HepG2 (cell line): ENCODE measurements around the gene JPT2.

Experiments
- CREM ChIP-seq, 2 experiments: sonication (generic) in 1 of 2; formaldehyde crosslinking in 1 of 2; IDR thresholded peaks; 2 replicates each; pipeline versions ENCODE4 v1.4.0 to v1.6.1; 2016 to 2020; ENCODE audit warnings: antibody characterized with exemption in 1 of 2, mild to moderate bottlenecking in 1 of 2, missing genetic modification reagents in 1 of 2
- KDM5A ChIP-seq: fragments of 200-600 bp; sonication (generic); IDR thresholded peaks from 2 replicates; pipeline ENCODE4 v1.7.0; 2018; ENCODE audit warnings: antibody characterized with exemption, mild to moderate bottlenecking, low read length, borderline replicate concordance
- MIXL1 ChIP-seq: IDR thresholded peaks from 2 replicates; pipeline ENCODE4 v1.6.1; 2016
- RFX5 ChIP-seq: IDR thresholded peaks from 2 replicates; pipeline ENCODE4 v1.6.1; 2011; ENCODE audit warnings: low read depth, low read length, improper control_type of control experiment
- TF ChIP-seq, protein P1 (sequence below): sonication (generic); formaldehyde crosslinking; IDR thresholded peaks from 2 replicates; pipeline ENCODE4 v1.8.1; 2022; ENCODE audit warnings: mild to moderate bottlenecking, missing genetic modification reagents

DNA sequence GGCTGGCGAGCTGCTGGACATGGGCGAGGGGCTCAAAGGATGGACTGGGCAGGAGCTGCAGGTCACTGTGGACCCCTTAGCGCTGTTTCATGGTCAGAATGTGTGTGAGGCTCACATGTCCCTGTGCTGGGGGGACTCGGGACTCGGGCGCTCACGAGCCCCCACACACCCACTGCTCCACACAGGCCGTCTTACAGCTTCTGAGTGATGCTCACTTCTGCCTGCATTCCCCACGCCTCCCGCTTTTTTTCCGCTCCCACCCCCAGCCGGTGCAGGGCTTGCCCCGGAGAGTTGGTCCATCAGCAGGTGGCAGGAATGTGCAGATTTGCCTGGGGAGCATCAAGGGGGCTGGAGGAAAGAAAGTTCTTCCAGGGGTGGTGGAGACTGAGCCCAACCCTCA is 20.2 kb upstream of the JPT2 start:
- TF ChIP-seq RFX5 (no peak), MIXL1 (CRISPR knock-in tag) (no peak), KDM5A (no peak), CREM (IDR thresholded peaks at IDR 0.05) (no peak), CREM (CRISPR knock-in tag; IDR thresholded peaks at IDR 0.05) (no peak)
- TF ChIP-seq, protein P1, sequence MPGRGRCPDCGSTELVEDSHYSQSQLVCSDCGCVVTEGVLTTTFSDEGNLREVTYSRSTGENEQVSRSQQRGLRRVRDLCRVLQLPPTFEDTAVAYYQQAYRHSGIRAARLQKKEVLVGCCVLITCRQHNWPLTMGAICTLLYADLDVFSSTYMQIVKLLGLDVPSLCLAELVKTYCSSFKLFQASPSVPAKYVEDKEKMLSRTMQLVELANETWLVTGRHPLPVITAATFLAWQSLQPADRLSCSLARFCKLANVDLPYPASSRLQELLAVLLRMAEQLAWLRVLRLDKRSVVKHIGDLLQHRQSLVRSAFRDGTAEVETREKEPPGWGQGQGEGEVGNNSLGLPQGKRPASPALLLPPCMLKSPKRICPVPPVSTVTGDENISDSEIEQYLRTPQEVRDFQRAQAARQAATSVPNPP (CRISPR knock-in tag), result no peak
